Esophagus muscularis mucosa (tissue), 4 donors: Measurements from ENCODE around the gene ST7. TPM values are rescaled to one million over a fixed set of nuclear protein-coding genes. Genes with fewer than 3 reads are reported as not detected.

ENCODE experiments used
- DNase-seq: peaks from one replicate; pipeline ENCODE4 v3.0.0-alpha.2; 2017; ENCODE audit errors: extremely low spot score
- H3K27ac ChIP-seq, 4 donors: fragments of 200-600 bp; sonication (generic); replicated peaks in 1 of 4; 1 replicate in 3 of 4; 2 replicates in 1 of 4; pipeline ENCODE4 v1.5.1; 2016 to 2019; ENCODE audit warnings: mild to moderate bottlenecking in 1 of 4
- H3K27me3 ChIP-seq, 4 donors: fragments of 200-600 bp; sonication (generic); one replicate each; pipeline versions ENCODE4 v1.5.1 to v1.6.0; 2016 to 2019
- H3K36me3 ChIP-seq, 4 donors: fragments of 200-600 bp; sonication (generic); one replicate each; pipeline ENCODE4 v1.5.1; 2016 to 2019
- H3K4me1 ChIP-seq, 4 donors: fragments of 200-600 bp; sonication (generic); one replicate each; pipeline ENCODE4 v1.5.1; 2016 to 2019
- H3K4me3 ChIP-seq, 4 donors: fragments of 200-600 bp; sonication (generic); 1 replicate in 2 of 4; 2 replicates in 2 of 4; pipeline ENCODE4 v1.5.1; 2016 to 2019; ENCODE audit warnings: mild to moderate bottlenecking in 4 of 4, moderate library complexity in 1 of 4
- H3K9me3 ChIP-seq, 4 donors: fragments of 200-600 bp; sonication (generic); 1 replicate in 3 of 4; 2 replicates in 1 of 4; pipeline ENCODE4 v1.5.1; 2016 to 2019
- EP300 ChIP-seq: sonication (generic); formaldehyde crosslinking; IDR thresholded peaks from one replicate; pipeline ENCODE4 v1.6.1; 2017; ENCODE audit warnings: antibody characterized with exemption
- POLR2A ChIP-seq: fragments of 450-650 bp; IDR thresholded peaks from one replicate; pipeline ENCODE4 v1.6.1; 2017; ENCODE audit warnings: antibody characterized with exemption, moderate library complexity, mild to moderate bottlenecking, low read depth
- POLR2AphosphoS5 ChIP-seq, 2 donors: sonication (generic); formaldehyde crosslinking; IDR thresholded peaks; one replicate each; pipeline ENCODE4 v1.6.1; 2017; ENCODE audit warnings: antibody characterized with exemption in 2 of 2
- WGBS: methylation state at CpG from one replicate; pipeline ENCODE4 v1.1.5; 2018; 5-methylcytosine and 5-hydroxymethylcytosine counted together
- intact Hi-C: fragments of 100-400 bp; cut with DNase I; formaldehyde crosslinking; loops from one replicate; pipeline ENCODE4 v1.15.1; 2023
- total RNA-seq, 4 donors: library from RNA; depleted of rRNA; stranded (reverse); fragments of >200 nt; gene quantifications; one replicate each; pipeline versions ENCODE4 v1.1.0 to v1.2.1, GENCODE V29; 2016
- TF ChIP-seq, protein P1 (sequence below), 3 experiments: fragments of 200-600 bp in 2 of 3; fragments of 450-650 bp in 1 of 3; sonication (generic) in 2 of 3; IDR thresholded peaks; one replicate each; pipeline ENCODE4 v1.5.1; 2017 to 2019; ENCODE audit warnings: antibody characterized with exemption in 3 of 3, mild to moderate bottlenecking in 2 of 3, moderate library complexity in 1 of 3

The ST7 gene
- total RNA-seq, 4 donors from 2014 or later = 16.9 to 22.0 (median 18.2) TPM

DNA sequence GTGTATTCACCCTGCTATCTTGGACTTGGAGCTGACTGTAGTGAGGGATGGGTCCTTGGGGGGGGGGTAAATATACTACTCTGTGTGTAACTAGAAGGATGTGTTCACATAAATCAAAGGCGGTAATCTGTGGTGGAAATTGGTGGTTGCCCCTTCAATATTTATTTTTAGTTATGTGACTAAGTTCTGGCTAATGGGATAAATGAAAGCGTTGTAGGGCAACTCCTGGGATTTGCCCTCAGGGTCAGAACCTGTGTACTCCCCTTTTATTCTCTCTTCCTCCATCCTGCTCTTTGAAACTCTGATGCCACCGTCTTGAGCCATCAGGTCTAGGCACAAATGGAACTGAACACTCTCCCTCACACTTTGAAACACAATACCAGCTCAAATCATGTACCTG, 24.3 kb upstream of the ST7 start:
- 80% methylated on average over 3 of the region's 3 CpGs for WGBS
- no peaks in the 10 kb centered on the region for H3K36me3 ChIP-seq
- peaks cover 0 to 4% (median 1%) of the 10 kb centered on the region in 4 donors for H3K4me1 ChIP-seq

DNA sequence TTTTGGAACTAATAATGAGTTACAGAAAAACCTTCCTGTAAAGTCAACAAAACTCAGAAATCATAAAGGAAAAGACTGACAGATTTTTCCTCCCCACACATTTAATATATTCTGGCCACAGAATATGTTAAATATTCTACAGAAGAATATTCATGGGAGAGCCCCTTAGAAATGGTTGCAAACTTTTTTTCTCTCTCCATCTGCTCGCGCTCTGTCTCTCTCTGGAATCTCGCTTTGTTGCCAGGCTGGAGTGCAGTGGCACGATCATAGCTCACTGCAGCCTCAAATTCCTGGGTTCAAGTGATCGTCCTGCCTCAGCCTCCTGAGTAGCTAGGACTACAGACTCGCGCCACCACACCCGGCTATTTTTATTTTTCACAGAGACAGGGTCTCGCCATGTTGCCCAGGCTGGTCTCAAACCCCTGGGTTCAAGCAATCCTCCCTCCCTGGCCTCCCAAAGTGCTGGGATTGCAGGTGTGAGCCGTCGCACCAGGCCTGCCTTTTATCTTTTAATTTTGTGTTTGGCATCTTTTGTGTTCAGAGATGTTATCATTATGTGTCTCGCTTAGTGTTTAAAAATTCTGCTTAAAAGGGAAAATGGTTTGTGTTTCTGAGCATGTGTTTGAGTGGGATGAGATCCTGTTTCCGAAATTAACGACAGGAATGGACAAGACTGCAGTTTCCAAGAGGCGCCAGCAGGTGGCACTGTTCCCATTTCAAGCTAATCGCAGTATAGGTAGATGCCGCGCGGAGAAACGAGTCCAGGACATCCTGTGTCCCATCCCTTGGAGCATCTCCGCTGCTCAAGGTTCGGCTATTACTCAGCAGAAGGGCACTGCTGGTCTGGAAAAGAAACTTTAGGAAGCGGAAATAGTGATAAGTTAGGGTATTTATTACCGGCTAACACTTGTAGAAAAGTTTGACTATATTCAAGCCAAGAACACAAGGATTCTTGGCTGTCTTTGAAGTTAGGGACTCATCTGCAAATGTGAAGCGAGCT, 23.1 kb upstream of the ST7 start:
- TF ChIP-seq POLR2A = no peak
- TF ChIP-seq, protein P1, sequence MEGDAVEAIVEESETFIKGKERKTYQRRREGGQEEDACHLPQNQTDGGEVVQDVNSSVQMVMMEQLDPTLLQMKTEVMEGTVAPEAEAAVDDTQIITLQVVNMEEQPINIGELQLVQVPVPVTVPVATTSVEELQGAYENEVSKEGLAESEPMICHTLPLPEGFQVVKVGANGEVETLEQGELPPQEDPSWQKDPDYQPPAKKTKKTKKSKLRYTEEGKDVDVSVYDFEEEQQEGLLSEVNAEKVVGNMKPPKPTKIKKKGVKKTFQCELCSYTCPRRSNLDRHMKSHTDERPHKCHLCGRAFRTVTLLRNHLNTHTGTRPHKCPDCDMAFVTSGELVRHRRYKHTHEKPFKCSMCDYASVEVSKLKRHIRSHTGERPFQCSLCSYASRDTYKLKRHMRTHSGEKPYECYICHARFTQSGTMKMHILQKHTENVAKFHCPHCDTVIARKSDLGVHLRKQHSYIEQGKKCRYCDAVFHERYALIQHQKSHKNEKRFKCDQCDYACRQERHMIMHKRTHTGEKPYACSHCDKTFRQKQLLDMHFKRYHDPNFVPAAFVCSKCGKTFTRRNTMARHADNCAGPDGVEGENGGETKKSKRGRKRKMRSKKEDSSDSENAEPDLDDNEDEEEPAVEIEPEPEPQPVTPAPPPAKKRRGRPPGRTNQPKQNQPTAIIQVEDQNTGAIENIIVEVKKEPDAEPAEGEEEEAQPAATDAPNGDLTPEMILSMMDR (IDR thresholded peaks at IDR 0.05) = peak; percentile 89 to 94 (median 92)
- TF ChIP-seq EP300 = no peak
- peak in 1 of 2 donors; percentile 26 for TF ChIP-seq POLR2AphosphoS5 (IDR thresholded peaks at IDR 0.05)
- no peaks in the 10 kb centered on the region for H3K36me3 ChIP-seq
- H3K4me1 ChIP-seq = peaks cover 0 to 4% (median 1%) of the 10 kb centered on the region in 4 donors
- intact Hi-C loops = loop anchor here (2.0 to 5.0 kb wide), 2 partner anchors 57 to 197 kb away; no protein-coding TSS in a partner anchor
- H3K27me3 ChIP-seq = no peaks in the 10 kb centered on the region
- WGBS = 33% methylated on average over 25 of the region's 25 CpGs
- H3K27ac ChIP-seq = no peak overlapping the region
- no peak overlapping the region for H3K4me3 ChIP-seq
- no peaks in the 10 kb centered on the region for H3K9me3 ChIP-seq
- peak; percentile 95 for DNase-seq

More for the DNA sequence above, 24.3 kb upstream of the ST7 start:
- Histone ChIP-seq H3K27me3 (no peaks in the 10 kb centered on the region), H3K27ac (no peak overlapping the region), H3K9me3 (no peaks in the 10 kb centered on the region), H3K4me3 (no peak overlapping the region)
- TF ChIP-seq POLR2A (no peak), POLR2AphosphoS5 (IDR thresholded peaks at IDR 0.05) (no peak), EP300 (no peak)
- TF ChIP-seq, protein P1 (IDR thresholded peaks at IDR 0.05) = no peak
- no peak for DNase-seq
- intact Hi-C loops = no loop called here

DNA sequence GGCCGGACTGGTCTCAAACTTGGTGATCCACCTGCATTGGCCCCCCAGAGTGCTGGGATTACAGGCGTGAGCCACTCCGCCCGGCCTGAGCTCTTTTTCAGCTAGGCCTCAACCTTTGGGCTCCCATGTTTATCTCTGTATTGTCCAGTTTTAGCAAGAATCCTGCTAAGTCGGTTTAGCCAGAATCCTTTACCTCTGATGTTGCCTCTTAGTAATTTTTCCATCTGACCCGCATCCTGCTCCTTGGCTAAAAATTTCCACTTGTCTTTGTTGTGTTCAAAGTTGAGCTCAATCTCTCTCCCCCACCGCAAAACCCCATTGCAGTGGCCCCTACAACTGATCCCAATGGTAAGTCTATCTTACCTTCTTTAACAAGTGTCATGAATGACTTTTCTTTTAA, 20.7 kb upstream of the ST7 start:
- Histone ChIP-seq H3K4me3 (no peak overlapping the region), H3K4me1 (peaks cover 0 to 4% (median 1%) of the 10 kb centered on the region in 4 donors), H3K9me3 (no peaks in the 10 kb centered on the region), H3K27me3 (peaks cover 0 to 5% (median 0%) of the 10 kb centered on the region in 4 donors), H3K27ac (no peak overlapping the region), H3K36me3 (no peaks in the 10 kb centered on the region)
- TF ChIP-seq, protein P1 (IDR thresholded peaks at IDR 0.05) = no peak
- TF ChIP-seq EP300 (no peak), POLR2AphosphoS5 (IDR thresholded peaks at IDR 0.05) (no peak), POLR2A (no peak)
- WGBS = 96% methylated on average over 7 of the region's 7 CpGs
- DNase-seq = peak; percentile 75
- intact Hi-C loops = loop anchor here (5.0 kb wide), 1 partner anchor 55 kb away; no protein-coding TSS in a partner anchor

DNA sequence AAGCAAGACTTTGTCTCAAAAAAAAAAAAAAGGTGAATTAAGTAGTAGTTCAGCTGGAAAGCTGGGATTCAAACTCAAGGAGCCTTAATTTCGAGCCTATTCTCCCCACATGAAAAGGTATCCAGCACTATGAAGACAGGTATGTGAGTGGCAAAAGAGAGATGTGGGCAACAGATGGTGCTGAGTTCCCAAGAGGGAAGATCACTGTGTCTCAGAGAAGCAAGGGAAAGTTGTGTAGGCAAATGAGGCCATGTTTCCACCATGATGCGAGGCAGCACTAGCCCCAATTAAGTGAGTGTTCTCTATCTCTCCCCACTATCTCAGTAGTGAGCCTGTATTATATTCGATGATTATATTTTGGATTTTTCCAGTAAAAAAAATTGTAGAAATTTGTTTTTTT, 19.8 kb upstream of the ST7 start:
- peaks cover 0 to 5% (median 0%) of the 10 kb centered on the region in 4 donors for H3K27me3 ChIP-seq
- no peak overlapping the region for H3K4me3 ChIP-seq
- no peak overlapping the region for H3K27ac ChIP-seq
- H3K36me3 ChIP-seq = no peaks in the 10 kb centered on the region
- intact Hi-C loops = loop anchor here (5.0 kb wide), 1 partner anchor 54 kb away; no protein-coding TSS in a partner anchor
- TF ChIP-seq POLR2AphosphoS5 (IDR thresholded peaks at IDR 0.05) (no peak), EP300 (no peak), POLR2A (no peak)
- TF ChIP-seq, protein P1 (IDR thresholded peaks at IDR 0.05) = no peak
- peak; percentile 39 for DNase-seq
- 96% methylated on average over 3 of the region's 3 CpGs for WGBS
- peaks cover 0 to 4% (median 1%) of the 10 kb centered on the region in 4 donors for H3K4me1 ChIP-seq
- no peaks in the 10 kb centered on the region for H3K9me3 ChIP-seq
